Neural progenitor cell (in vitro differentiated cells): ENCODE measurements around the gene TCF3. TPM values are rescaled to one million over a fixed set of nuclear protein-coding genes. Genes with fewer than 3 reads are reported as not detected.

Experiments
- DNase-seq: peaks from one replicate; pipeline ENCODE4 v3.0.0-alpha.2; 2016; ENCODE audit warnings: low spot score
- H2AFZ ChIP-seq: fragments of 200-600 bp; sonication (generic); replicated peaks from 2 replicates; pipeline ENCODE4 v1.6.1; 2016; ENCODE audit warnings: antibody characterized with exemption
- H3F3A ChIP-seq: fragments of 200-600 bp; sonication (generic); 2 replicates; pipeline ENCODE4 v1.6.1; 2016; ENCODE audit warnings: antibody characterized with exemption, low read depth
- H3K27ac ChIP-seq: fragments of 200-600 bp; sonication (generic); 2 replicates; pipeline ENCODE4 v1.5.1; 2016; ENCODE audit warnings: mild to moderate bottlenecking
- H3K27me3 ChIP-seq: fragments of 200-600 bp; sonication (generic); 2 replicates; pipeline ENCODE4 v1.6.1; 2016; ENCODE audit warnings: mild to moderate bottlenecking, moderate library complexity
- H3K36me3 ChIP-seq: fragments of 200-600 bp; sonication (generic); 2 replicates; pipeline ENCODE4 v1.5.1; 2016
- H3K4me1 ChIP-seq: fragments of 200-600 bp; sonication (generic); 2 replicates; pipeline ENCODE4 v1.6.1; 2016; ENCODE audit warnings: mixed run types
- H3K4me2 ChIP-seq: fragments of 200-600 bp; sonication (generic); 2 replicates; pipeline ENCODE4 v1.6.1; 2016
- H3K4me3 ChIP-seq: fragments of 200-600 bp; sonication (generic); 2 replicates; pipeline ENCODE4 v1.5.1; 2016
- H3K79me2 ChIP-seq: fragments of 200-600 bp; sonication (generic); 2 replicates; pipeline ENCODE4 v1.6.1; 2016; ENCODE audit warnings: low read depth
- H3K9ac ChIP-seq: fragments of 200-600 bp; sonication (generic); 2 replicates; pipeline ENCODE4 v1.6.1; 2016
- H3K9me3 ChIP-seq: fragments of 200-600 bp; sonication (generic); 2 replicates; pipeline ENCODE4 v1.5.1; 2016; ENCODE audit warnings: low read depth
- H4K20me1 ChIP-seq: fragments of 200-600 bp; sonication (generic); 2 replicates; pipeline ENCODE4 v1.6.1; 2016; ENCODE audit warnings: low read depth
- H3K27ac Mint-ChIP-seq: 3 replicates; pipeline ENCODE4 v1.8.0; 2021; ENCODE audit warnings: mixed read lengths
- H3K27me3 Mint-ChIP-seq: 2 replicates; pipeline ENCODE4 v1.8.0; 2022; ENCODE audit warnings: low read depth, mild to moderate bottlenecking, inconsistent platforms, moderate library complexity, mixed read lengths; ENCODE audit not compliant: insufficient read depth
- H3K36me3 Mint-ChIP-seq: 3 replicates; pipeline ENCODE4 v1.8.0; 2021; ENCODE audit warnings: mixed read lengths
- H3K4me1 Mint-ChIP-seq: 3 replicates; pipeline ENCODE4 v1.8.0; 2021; ENCODE audit warnings: mixed read lengths
- H3K4me3 Mint-ChIP-seq: 3 replicates; pipeline ENCODE4 v1.8.0; 2021; ENCODE audit warnings: mild to moderate bottlenecking, moderate library complexity, mixed read lengths
- H3K9me3 Mint-ChIP-seq: 3 replicates; pipeline ENCODE4 v1.8.0; 2020; ENCODE audit warnings: mixed read lengths
- EZH2 ChIP-seq: fragments of 200-600 bp; sonication (generic); IDR thresholded peaks from 2 replicates; pipeline ENCODE4 v1.6.1; 2017; ENCODE audit warnings: antibody characterized with exemption, mild to moderate bottlenecking, moderate library complexity
- EZH2phosphoT487 ChIP-seq: fragments of 200-600 bp; sonication (generic); IDR thresholded peaks from 2 replicates; pipeline ENCODE4 v1.6.1; 2017; ENCODE audit warnings: antibody characterized with exemption
- total RNA-seq: library from RNA; depleted of rRNA; stranded (reverse); fragments of >200 nt; gene quantifications from 2 replicates; pipeline ENCODE4 v1.2.3, GENCODE V29; 2015; ENCODE audit warnings: low replicate concordance
- TF ChIP-seq, protein P1 (sequence below): fragments of 200-600 bp; sonication (generic); IDR thresholded peaks from 2 replicates; pipeline ENCODE4 v1.5.1; 2017; ENCODE audit warnings: antibody characterized with exemption, mild to moderate bottlenecking

TCF3 gene
- total RNA-seq, 1 donor from 2014 or later, result 131 TPM

DNA sequence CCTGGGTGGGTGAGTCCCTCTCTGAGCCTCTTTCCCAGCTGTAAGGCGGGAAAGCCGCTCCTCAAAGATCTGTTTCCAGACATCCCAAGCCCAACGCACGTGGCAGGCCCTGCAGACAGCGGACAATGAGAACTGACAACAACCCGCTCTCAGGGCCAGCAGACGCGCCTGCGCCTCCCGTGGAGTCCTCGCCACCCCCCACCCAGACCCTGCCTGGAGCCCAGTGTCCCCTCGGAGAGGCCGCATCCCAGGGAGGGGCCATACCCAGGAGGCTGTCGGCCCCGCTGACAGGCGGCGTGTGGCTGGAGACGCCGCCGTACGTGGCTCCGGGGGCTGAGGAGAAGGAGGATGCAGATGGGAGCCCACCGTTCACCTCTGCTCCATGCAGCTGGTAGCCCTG is 30.8 kb downstream of the TCF3 start:
- Histone ChIP-seq H3K4me2 (no peak overlapping the region), H3K79me2 (peaks cover 33% of the 10 kb centered on the region), H3K36me3 (no peaks in the 10 kb centered on the region), H3K9ac (no peak overlapping the region), H3K4me1 (no peaks in the 10 kb centered on the region), H3F3A (peaks cover 11% of the 10 kb centered on the region), H2AFZ (no peak overlapping the region), H3K4me3 (no peak overlapping the region), H3K9me3 (no peaks in the 10 kb centered on the region), H4K20me1 (peaks cover 89% of the 10 kb centered on the region), H3K27ac (no peak overlapping the region), H3K27me3 (no peaks in the 10 kb centered on the region)
- Mint-ChIP-seq H3K27me3 (peaks cover 7% of the 10 kb centered on the region), H3K4me1 (peaks cover 12% of the 10 kb centered on the region), H3K9me3 (no peaks in the 10 kb centered on the region), H3K4me3 (no peak overlapping the region), H3K27ac (no peak overlapping the region), H3K36me3 (peaks cover 30% of the 10 kb centered on the region)
- TF ChIP-seq, protein P1, sequence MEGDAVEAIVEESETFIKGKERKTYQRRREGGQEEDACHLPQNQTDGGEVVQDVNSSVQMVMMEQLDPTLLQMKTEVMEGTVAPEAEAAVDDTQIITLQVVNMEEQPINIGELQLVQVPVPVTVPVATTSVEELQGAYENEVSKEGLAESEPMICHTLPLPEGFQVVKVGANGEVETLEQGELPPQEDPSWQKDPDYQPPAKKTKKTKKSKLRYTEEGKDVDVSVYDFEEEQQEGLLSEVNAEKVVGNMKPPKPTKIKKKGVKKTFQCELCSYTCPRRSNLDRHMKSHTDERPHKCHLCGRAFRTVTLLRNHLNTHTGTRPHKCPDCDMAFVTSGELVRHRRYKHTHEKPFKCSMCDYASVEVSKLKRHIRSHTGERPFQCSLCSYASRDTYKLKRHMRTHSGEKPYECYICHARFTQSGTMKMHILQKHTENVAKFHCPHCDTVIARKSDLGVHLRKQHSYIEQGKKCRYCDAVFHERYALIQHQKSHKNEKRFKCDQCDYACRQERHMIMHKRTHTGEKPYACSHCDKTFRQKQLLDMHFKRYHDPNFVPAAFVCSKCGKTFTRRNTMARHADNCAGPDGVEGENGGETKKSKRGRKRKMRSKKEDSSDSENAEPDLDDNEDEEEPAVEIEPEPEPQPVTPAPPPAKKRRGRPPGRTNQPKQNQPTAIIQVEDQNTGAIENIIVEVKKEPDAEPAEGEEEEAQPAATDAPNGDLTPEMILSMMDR, result no peak
- TF ChIP-seq EZH2phosphoT487 (no peak), EZH2 (no peak)
- no peak for DNase-seq

DNA sequence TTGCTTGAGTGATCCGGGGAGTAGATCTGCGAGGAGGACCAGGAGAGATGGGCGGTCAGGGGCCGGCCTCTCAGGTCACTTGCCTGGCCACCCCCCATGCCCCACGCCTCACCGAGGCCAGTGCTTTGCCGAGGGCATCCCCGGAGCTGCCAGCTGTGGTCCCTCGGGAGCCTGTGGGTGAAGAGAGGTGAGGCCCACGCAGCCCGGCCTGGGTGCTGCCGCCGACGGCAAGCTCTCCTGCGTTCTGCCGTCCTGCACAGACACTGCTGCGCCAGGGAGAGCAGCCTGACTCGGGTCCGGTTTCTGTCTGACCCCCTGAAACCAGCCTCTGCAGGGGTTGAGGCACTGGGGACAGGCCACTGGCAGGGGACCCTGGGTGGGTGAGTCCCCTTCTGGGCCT is 31.4 kb downstream of the TCF3 start:
- Mint-ChIP-seq H3K27ac (no peak overlapping the region), H3K4me1 (peaks cover 12% of the 10 kb centered on the region), H3K36me3 (peaks cover 33% of the 10 kb centered on the region), H3K4me3 (no peak overlapping the region), H3K27me3 (peaks cover 7% of the 10 kb centered on the region), H3K9me3 (no peaks in the 10 kb centered on the region)
- H3K4me3 ChIP-seq, result no peak overlapping the region
- no peaks in the 10 kb centered on the region for H3K9me3 ChIP-seq
- H3K79me2 ChIP-seq, result peaks cover 33% of the 10 kb centered on the region
- TF ChIP-seq, protein P1, result no peak
- TF ChIP-seq EZH2phosphoT487 (no peak), EZH2 (no peak)
- H3K27ac ChIP-seq, result peak overlapping the region; percentile 53
- H3K4me2 ChIP-seq, result no peak overlapping the region
- H3K36me3 ChIP-seq, result no peaks in the 10 kb centered on the region
- no peak overlapping the region for H3K9ac ChIP-seq
- no peaks in the 10 kb centered on the region for H3K27me3 ChIP-seq
- peaks cover 11% of the 10 kb centered on the region for H3F3A ChIP-seq
- no peak for DNase-seq
- no peak overlapping the region for H2AFZ ChIP-seq
- no peaks in the 10 kb centered on the region for H3K4me1 ChIP-seq
- peaks cover 87% of the 10 kb centered on the region for H4K20me1 ChIP-seq

DNA sequence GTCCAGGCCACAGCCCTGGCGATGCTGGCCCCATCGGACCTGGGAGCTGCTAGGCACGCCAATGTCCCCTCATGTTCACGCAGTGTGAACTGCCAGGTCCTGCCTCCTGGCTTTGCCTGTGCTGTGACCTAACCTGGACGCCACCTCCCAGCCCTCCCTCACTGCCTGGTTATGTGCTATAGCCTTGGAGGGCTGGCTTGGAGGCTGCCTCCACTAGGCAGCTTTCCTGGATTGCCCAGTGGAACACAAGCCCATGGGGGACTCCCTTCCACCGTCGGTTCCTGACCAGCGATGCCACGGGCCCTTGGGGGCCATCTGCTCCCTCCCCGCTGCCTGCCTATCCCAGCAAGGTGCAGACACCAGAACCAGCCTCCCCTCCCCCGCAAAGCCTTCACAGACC is 31.9 kb downstream of the TCF3 start:
- no peak overlapping the region for H3K9ac ChIP-seq
- no peak overlapping the region for H3K4me3 ChIP-seq
- DNase-seq, result no peak
- H3K36me3 ChIP-seq, result no peaks in the 10 kb centered on the region
- no peak overlapping the region for H2AFZ ChIP-seq
- peaks cover 2% of the 10 kb centered on the region for H3K9me3 Mint-ChIP-seq
- H3K4me2 ChIP-seq, result no peak overlapping the region
- no peak overlapping the region for H3K27ac ChIP-seq
- no peaks in the 10 kb centered on the region for H3K27me3 ChIP-seq
- H4K20me1 ChIP-seq, result peaks cover 88% of the 10 kb centered on the region
- no peaks in the 10 kb centered on the region for H3K9me3 ChIP-seq
- H3K4me1 ChIP-seq, result no peaks in the 10 kb centered on the region
- H3K27ac Mint-ChIP-seq, result no peak overlapping the region
- H3F3A ChIP-seq, result peaks cover 16% of the 10 kb centered on the region
- peaks cover 10% of the 10 kb centered on the region for H3K4me1 Mint-ChIP-seq
- H3K4me3 Mint-ChIP-seq, result no peak overlapping the region
- H3K79me2 ChIP-seq, result peaks cover 33% of the 10 kb centered on the region
- TF ChIP-seq, protein P1, result no peak
- no peak for TF ChIP-seq EZH2phosphoT487
- TF ChIP-seq EZH2, result no peak
- H3K36me3 Mint-ChIP-seq, result peaks cover 35% of the 10 kb centered on the region
- peaks cover 7% of the 10 kb centered on the region for H3K27me3 Mint-ChIP-seq
